HepG2 (cell line): ENCODE measurements around the gene TBC1D16. TPM values are rescaled to one million over a fixed set of nuclear protein-coding genes. Genes with fewer than 3 reads are reported as not detected.
A peak's percentile ranks its signal among the peaks of the same experiment; 100 is the strongest.

Source experiments
- GATAD2A ChIP-seq: IDR thresholded peaks from 2 replicates; pipeline ENCODE4 v1.6.1; 2016
- GFI1 ChIP-seq: sonication (generic); formaldehyde crosslinking; IDR thresholded peaks from 2 replicates; pipeline ENCODE4 v1.5.0; 2020; ENCODE audit warnings: missing genetic modification reagents, mild to moderate bottlenecking, borderline replicate concordance
- HNF4G ChIP-seq, 2 experiments: sonication (generic) in 1 of 2; formaldehyde crosslinking in 1 of 2; IDR thresholded peaks; 2 replicates each; pipeline versions ENCODE4 v1.4.0 to v1.6.1; 2011 to 2020; ENCODE audit warnings: borderline replicate concordance in 2 of 2, low read depth in 2 of 2, mild to moderate bottlenecking in 2 of 2, low read length in 1 of 2, missing genetic modification reagents in 1 of 2, moderate library complexity in 1 of 2
- PAX8 ChIP-seq: sonication (generic); formaldehyde crosslinking; IDR thresholded peaks from 2 replicates; pipeline ENCODE4 v1.8.0; 2022; ENCODE audit warnings: mild to moderate bottlenecking, missing genetic modification reagents, borderline replicate concordance
- SETDB1 ChIP-seq: sonication (generic); formaldehyde crosslinking; IDR thresholded peaks from 2 replicates; pipeline ENCODE4 v1.5.1; 2020; ENCODE audit warnings: missing genetic modification reagents, mild to moderate bottlenecking, borderline replicate concordance
- SOX13 ChIP-seq, 3 experiments: fragments of 450-650 bp in 1 of 3; sonication (generic) in 1 of 3; formaldehyde crosslinking in 1 of 3; IDR thresholded peaks in 2 of 3; conservative IDR thresholded peaks in 1 of 3; 2 replicates each; pipeline versions ENCODE4 v1.5.0 to v1.6.1; 2016 to 2020; ENCODE audit warnings: antibody characterized with exemption in 1 of 3, mild to moderate bottlenecking in 1 of 3, missing compliant biosample characterization in 1 of 3, missing genetic modification reagents in 1 of 3, moderate library complexity in 1 of 3
- ZBTB2 ChIP-seq: sonication (generic); formaldehyde crosslinking; IDR thresholded peaks from 2 replicates; pipeline ENCODE4 v1.8.0; 2022; ENCODE audit warnings: low read depth, missing genetic modification reagents
- ZBTB3 ChIP-seq: sonication (generic); formaldehyde crosslinking; IDR thresholded peaks from 2 replicates; pipeline ENCODE4 v1.4.0; 2020; ENCODE audit warnings: low read depth, mild to moderate bottlenecking, moderate library complexity, missing genetic modification reagents, borderline replicate concordance
- ZBTB43 ChIP-seq: sonication (generic); formaldehyde crosslinking; conservative IDR thresholded peaks from 2 replicates; pipeline ENCODE4 v1.4.0; 2020; ENCODE audit warnings: missing genetic modification reagents
- ZNF253 ChIP-seq: sonication (generic); formaldehyde crosslinking; IDR thresholded peaks from 2 replicates; pipeline ENCODE4 v1.8.0; 2022; ENCODE audit warnings: mild to moderate bottlenecking, missing genetic modification reagents, borderline replicate concordance
- polyA plus RNA-seq, 8 experiments: library from polyadenylated mRNA; depleted of rRNA in 3 of 8; stranded (reverse) in 7 of 8; unstranded in 1 of 8; fragments of >200 nt; fragmentation: Illumina TruSeq in 4 of 8; extraction: Trizol in 4 of 8; gene quantifications; 2 replicates each; pipeline versions ENCODE4 v1.2.1 to v1.2.3, GENCODE V29; 2011 to 2016; ENCODE audit warnings: low read depth in 4 of 8, missing spikeins in 1 of 8, mixed read lengths in 1 of 8; ENCODE audit not compliant: insufficient read depth in 1 of 8
- total RNA-seq, 5 experiments: library from RNA; depleted of rRNA; stranded (reverse); fragments of >200 nt; fragmentation: Illumina TruSeq; extraction: Trizol; gene quantifications; 2 replicates each; pipeline ENCODE4 v1.2.3, GENCODE V29; 2016; ENCODE audit warnings: low read depth in 1 of 5
- TF ChIP-seq, protein P1 (sequence below): sonication (generic); formaldehyde crosslinking; IDR thresholded peaks from 2 replicates; pipeline ENCODE4 v1.4.0; 2020; ENCODE audit warnings: missing genetic modification reagents, borderline replicate concordance
- TF ChIP-seq, protein P2 (sequence below): sonication (generic); formaldehyde crosslinking; conservative IDR thresholded peaks from 2 replicates; pipeline ENCODE4 v1.8.0; 2022; ENCODE audit warnings: missing genetic modification reagents
- TF ChIP-seq, protein P3 (sequence below): sonication (generic); formaldehyde crosslinking; conservative IDR thresholded peaks from 2 replicates; pipeline ENCODE4 v1.8.0; 2022; ENCODE audit warnings: mild to moderate bottlenecking, moderate library complexity, missing genetic modification reagents

The TBC1D16 gene
- total and polyA plus RNA-seq, 2 of the 13 experiments (the other 11 are each of a cell fraction or from before 2014, with no cell fraction given) = 14.9 to 24.9 TPM

GRCh38 chr17:79926142-79926604 lies 109.5 kb downstream of the TBC1D16 start (continued):
- no peak for TF ChIP-seq ZBTB2 (CRISPR knock-in tag)
- TF ChIP-seq SOX13 (IDR thresholded peaks at IDR 0.05) = peak; percentile 98
- peak in 1 of 2 experiments; percentile 99; a peak in 2 of 4 replicates for TF ChIP-seq SOX13 (CRISPR knock-in tag; conservative IDR thresholded peaks at IDR 0.05 in 1 of 2, IDR thresholded peaks at IDR 0.05 in 1 of 2)
- peak; percentile 85 for TF ChIP-seq HNF4G (IDR thresholded peaks at IDR 0.05; ENCODE audit: borderline replicate concordance, low read depth, low read length)
- no peak; the same call in 1 of the 2 replicates for TF ChIP-seq HNF4G (CRISPR knock-in tag; IDR thresholded peaks at IDR 0.05; ENCODE audit: borderline replicate concordance, low read depth)
- TF ChIP-seq, protein P1, sequence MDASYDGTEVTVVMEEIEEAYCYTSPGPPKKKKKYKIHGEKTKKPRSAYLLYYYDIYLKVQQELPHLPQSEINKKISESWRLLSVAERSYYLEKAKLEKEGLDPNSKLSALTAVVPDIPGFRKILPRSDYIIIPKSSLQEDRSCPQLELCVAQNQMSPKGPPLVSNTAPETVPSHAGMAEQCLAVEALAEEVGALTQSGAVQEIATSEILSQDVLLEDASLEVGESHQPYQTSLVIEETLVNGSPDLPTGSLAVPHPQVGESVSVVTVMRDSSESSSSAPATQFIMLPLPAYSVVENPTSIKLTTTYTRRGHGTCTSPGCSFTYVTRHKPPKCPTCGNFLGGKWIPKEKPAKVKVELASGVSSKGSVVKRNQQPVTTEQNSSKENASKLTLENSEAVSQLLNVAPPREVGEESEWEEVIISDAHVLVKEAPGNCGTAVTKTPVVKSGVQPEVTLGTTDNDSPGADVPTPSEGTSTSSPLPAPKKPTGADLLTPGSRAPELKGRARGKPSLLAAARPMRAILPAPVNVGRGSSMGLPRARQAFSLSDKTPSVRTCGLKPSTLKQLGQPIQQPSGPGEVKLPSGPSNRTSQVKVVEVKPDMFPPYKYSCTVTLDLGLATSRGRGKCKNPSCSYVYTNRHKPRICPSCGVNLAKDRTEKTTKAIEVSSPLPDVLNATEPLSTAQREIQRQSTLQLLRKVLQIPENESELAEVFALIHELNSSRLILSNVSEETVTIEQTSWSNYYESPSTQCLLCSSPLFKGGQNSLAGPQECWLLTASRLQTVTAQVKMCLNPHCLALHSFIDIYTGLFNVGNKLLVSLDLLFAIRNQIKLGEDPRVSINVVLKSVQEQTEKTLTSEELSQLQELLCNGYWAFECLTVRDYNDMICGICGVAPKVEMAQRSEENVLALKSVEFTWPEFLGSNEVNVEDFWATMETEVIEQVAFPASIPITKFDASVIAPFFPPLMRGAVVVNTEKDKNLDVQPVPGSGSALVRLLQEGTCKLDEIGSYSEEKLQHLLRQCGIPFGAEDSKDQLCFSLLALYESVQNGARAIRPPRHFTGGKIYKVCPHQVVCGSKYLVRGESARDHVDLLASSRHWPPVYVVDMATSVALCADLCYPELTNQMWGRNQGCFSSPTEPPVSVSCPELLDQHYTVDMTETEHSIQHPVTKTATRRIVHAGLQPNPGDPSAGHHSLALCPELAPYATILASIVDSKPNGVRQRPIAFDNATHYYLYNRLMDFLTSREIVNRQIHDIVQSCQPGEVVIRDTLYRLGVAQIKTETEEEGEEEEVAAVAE = no peak
- TF ChIP-seq, protein P2, sequence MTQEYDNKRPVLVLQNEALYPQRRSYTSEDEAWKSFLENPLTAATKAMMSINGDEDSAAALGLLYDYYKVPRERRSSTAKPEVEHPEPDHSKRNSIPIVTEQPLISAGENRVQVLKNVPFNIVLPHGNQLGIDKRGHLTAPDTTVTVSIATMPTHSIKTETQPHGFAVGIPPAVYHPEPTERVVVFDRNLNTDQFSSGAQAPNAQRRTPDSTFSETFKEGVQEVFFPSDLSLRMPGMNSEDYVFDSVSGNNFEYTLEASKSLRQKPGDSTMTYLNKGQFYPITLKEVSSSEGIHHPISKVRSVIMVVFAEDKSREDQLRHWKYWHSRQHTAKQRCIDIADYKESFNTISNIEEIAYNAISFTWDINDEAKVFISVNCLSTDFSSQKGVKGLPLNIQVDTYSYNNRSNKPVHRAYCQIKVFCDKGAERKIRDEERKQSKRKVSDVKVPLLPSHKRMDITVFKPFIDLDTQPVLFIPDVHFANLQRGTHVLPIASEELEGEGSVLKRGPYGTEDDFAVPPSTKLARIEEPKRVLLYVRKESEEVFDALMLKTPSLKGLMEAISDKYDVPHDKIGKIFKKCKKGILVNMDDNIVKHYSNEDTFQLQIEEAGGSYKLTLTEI (CRISPR knock-in tag) = no peak
- TF ChIP-seq PAX8 (CRISPR knock-in tag) = no peak
- TF ChIP-seq GFI1 (CRISPR knock-in tag) = peak; percentile 70; the same call in 1 of the 2 replicates
- TF ChIP-seq ZBTB43 (CRISPR knock-in tag) = no peak
- TF ChIP-seq GATAD2A (CRISPR knock-in tag) = peak; percentile 92
- TF ChIP-seq SETDB1 (CRISPR knock-in tag) = no peak
- TF ChIP-seq, protein P3, sequence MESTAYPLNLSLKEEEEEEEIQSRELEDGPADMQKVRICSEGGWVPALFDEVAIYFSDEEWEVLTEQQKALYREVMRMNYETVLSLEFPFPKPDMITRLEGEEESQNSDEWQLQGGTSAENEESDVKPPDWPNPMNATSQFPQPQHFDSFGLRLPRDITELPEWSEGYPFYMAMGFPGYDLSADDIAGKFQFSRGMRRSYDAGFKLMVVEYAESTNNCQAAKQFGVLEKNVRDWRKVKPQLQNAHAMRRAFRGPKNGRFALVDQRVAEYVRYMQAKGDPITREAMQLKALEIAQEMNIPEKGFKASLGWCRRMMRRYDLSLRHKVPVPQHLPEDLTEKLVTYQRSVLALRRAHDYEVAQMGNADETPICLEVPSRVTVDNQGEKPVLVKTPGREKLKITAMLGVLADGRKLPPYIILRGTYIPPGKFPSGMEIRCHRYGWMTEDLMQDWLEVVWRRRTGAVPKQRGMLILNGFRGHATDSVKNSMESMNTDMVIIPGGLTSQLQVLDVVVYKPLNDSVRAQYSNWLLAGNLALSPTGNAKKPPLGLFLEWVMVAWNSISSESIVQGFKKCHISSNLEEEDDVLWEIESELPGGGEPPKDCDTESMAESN (CRISPR knock-in tag) = peak; percentile 66; the same call in 1 of the 2 replicates
- peak; percentile 78; the same call in 1 of the 2 replicates for TF ChIP-seq ZBTB3 (CRISPR knock-in tag)
- TF ChIP-seq ZNF253 = no peak
